IMR-90 (cell line): Measurements from ENCODE around the gene GALNT17. TPM values are rescaled to one million over a fixed set of nuclear protein-coding genes. Genes with fewer than 3 reads are reported as not detected.

ENCODE experiments used
- ATAC-seq: fragments of 200-7000 bp; cut with Tn5 transposase; 2 replicates; pipeline ENCODE4 v1.9.1; 2020; ENCODE audit warnings: low read depth, mild to moderate bottlenecking, moderate library complexity
- BruUV-seq: library from RNA; stranded (reverse); fragments of 400-500 nt; replicated peaks from 2 replicates; lab custom pipeline; 2021; lab: Mats Ljungman, UMichigan
- CTCF ChIA-PET: fragments of 300-600 bp; formaldehyde crosslinking; extraction: SDS; loops from one replicate; lab custom pipeline; 2021; ENCODE audit warnings: antibody characterized with exemption; lab: Yijun Ruan, JAX
- POLR2A ChIA-PET: fragments of 300-600 bp; sonication (Branson Sonifier 250); formaldehyde crosslinking; loops from one replicate; lab custom pipeline; 2022; ENCODE audit warnings: antibody characterized with exemption; ENCODE audit not compliant: unreplicated experiment; lab: Charles Lee
- DNase-seq: peaks from one replicate; pipeline ENCODE4 v3.0.0; 2013
- H2AFZ ChIP-seq: replicated peaks from 2 replicates; pipeline ENCODE3; 2013; ENCODE audit warnings: low read length, mild to moderate bottlenecking; ENCODE audit not compliant: poor library complexity
- H2AK5ac ChIP-seq: 2 replicates; pipeline ENCODE4 v1.6.1; 2013; ENCODE audit warnings: low read depth, low read length, inconsistent platforms
- H2AK9ac ChIP-seq: replicated peaks from 2 replicates; pipeline ENCODE3; 2013; ENCODE audit warnings: mild to moderate bottlenecking, low read depth, low read length, moderate library complexity; ENCODE audit not compliant: poor library complexity
- H2BK120ac ChIP-seq: 2 replicates; pipeline ENCODE4 v1.6.1; 2013; ENCODE audit warnings: low read depth, low read length, inconsistent platforms
- H2BK15ac ChIP-seq: 3 replicates; pipeline ENCODE4 v1.6.1; 2013; ENCODE audit warnings: low read depth, low read length, inconsistent platforms
- H2BK20ac ChIP-seq: 2 replicates; pipeline ENCODE4 v1.6.1; 2013; ENCODE audit warnings: low read depth, mild to moderate bottlenecking, inconsistent platforms, low read length, moderate library complexity
- H2BK5ac ChIP-seq: 2 replicates; pipeline ENCODE4 v1.6.1; 2013; ENCODE audit warnings: mild to moderate bottlenecking, low read depth, low read length, inconsistent platforms; ENCODE audit not compliant: poor library complexity, severe bottlenecking
- H3K14ac ChIP-seq: replicated peaks from 2 replicates; pipeline ENCODE4 v1.6.1; 2013; ENCODE audit warnings: low read depth, low read length, inconsistent platforms
- H3K18ac ChIP-seq: 2 replicates; pipeline ENCODE4 v1.6.1; 2013; ENCODE audit warnings: low read depth, low read length, control low read depth
- H3K23ac ChIP-seq: 2 replicates; pipeline ENCODE4 v1.6.1; 2013; ENCODE audit warnings: low read depth, low read length, inconsistent platforms
- H3K27ac ChIP-seq: 2 replicates; pipeline ENCODE4 v1.5.1; 2013; ENCODE audit warnings: mild to moderate bottlenecking, control low read depth, low read length; ENCODE audit not compliant: insufficient read depth
- H3K27me3 ChIP-seq: 2 replicates; pipeline ENCODE4 v1.6.1; 2013; ENCODE audit warnings: low read length; ENCODE audit not compliant: control insufficient read depth, insufficient read depth
- H3K36me3 ChIP-seq: 2 replicates; pipeline ENCODE4 v1.6.1; 2013; ENCODE audit warnings: low read length, mixed read lengths; ENCODE audit not compliant: control insufficient read depth, insufficient read depth
- H3K4ac ChIP-seq: 2 replicates; pipeline ENCODE4 v1.6.1; 2013; ENCODE audit warnings: low read depth, low read length, inconsistent platforms
- H3K4me1 ChIP-seq: 2 replicates; pipeline ENCODE4 v1.6.1; 2013; ENCODE audit warnings: low read length, mixed read lengths; ENCODE audit not compliant: control insufficient read depth, insufficient read depth
- H3K4me2 ChIP-seq: 2 replicates; pipeline ENCODE4 v1.6.1; 2013; ENCODE audit warnings: low read depth, mild to moderate bottlenecking, control low read depth, low read length, moderate library complexity
- H3K4me3 ChIP-seq: 2 replicates; pipeline ENCODE4 v1.5.1; 2013; ENCODE audit warnings: low read depth, mild to moderate bottlenecking, control low read depth, low read length, moderate library complexity; ENCODE audit not compliant: insufficient read depth
- H3K56ac ChIP-seq: 2 replicates; pipeline ENCODE4 v1.6.1; 2013; ENCODE audit warnings: low read length, inconsistent platforms; ENCODE audit not compliant: insufficient read depth; ENCODE audit errors: extremely low read depth
- H3K79me1 ChIP-seq, 2 experiments: 2 replicates each; pipeline ENCODE4 v1.6.1; 2013; ENCODE audit warnings: low read length in 2 of 2, inconsistent platforms in 1 of 2, low read depth in 1 of 2
- H3K9ac ChIP-seq: 2 replicates; pipeline ENCODE4 v1.6.1; 2013; ENCODE audit warnings: low read depth, low read length, control low read depth
- H3K9me1 ChIP-seq: 2 replicates; pipeline ENCODE4 v1.6.1; 2013; ENCODE audit warnings: low read length, inconsistent platforms; ENCODE audit not compliant: insufficient read depth
- H3K9me3 ChIP-seq: 2 replicates; pipeline ENCODE4 v1.6.1; 2013; ENCODE audit warnings: low read length; ENCODE audit not compliant: control insufficient read depth, insufficient read depth
- H4K20me1 ChIP-seq: 2 replicates; pipeline ENCODE4 v1.6.1; 2013; ENCODE audit warnings: low read length, inconsistent platforms; ENCODE audit not compliant: insufficient read depth
- H4K5ac ChIP-seq: 2 replicates; pipeline ENCODE4 v1.6.1; 2013; ENCODE audit warnings: mild to moderate bottlenecking, low read depth, low read length, control low read depth
- H4K8ac ChIP-seq, 2 experiments: 2 replicates each; pipeline ENCODE4 v1.6.1; 2013; ENCODE audit warnings: low read depth in 2 of 2, low read length in 2 of 2, control low read depth in 1 of 2, inconsistent platforms in 1 of 2
- H4K91ac ChIP-seq: 2 replicates; pipeline ENCODE4 v1.6.1; 2013; ENCODE audit warnings: low read depth, low read length, inconsistent platforms; ENCODE audit not compliant: insufficient read depth
- SMC3 ChIP-seq: fragments of 150-350 bp; IDR thresholded peaks from 2 replicates; pipeline ENCODE4 v1.6.1; 2016; ENCODE audit warnings: low read depth, mild to moderate bottlenecking, antibody characterized with exemption, low read length, moderate library complexity
- WGBS, 2 experiments: methylation state at CpG; one replicate each; pipeline versions ENCODE4 v1.1.5 to v1.1.7; 2013; ENCODE audit warnings: missing lambda C conversion rate in 2 of 2; ENCODE audit not compliant: insufficient read length in 1 of 2; ENCODE audit errors: extremely low coverage in 2 of 2; 5-methylcytosine and 5-hydroxymethylcytosine counted together
- dilution Hi-C: fragments of 300-500 bp; cut with HindIII; formaldehyde crosslinking; loops from one replicate; pipeline ENCODE4 v1.14.3; 2018; ENCODE audit warnings: low sequenced_read_pairs; ENCODE audit not compliant: unreplicated experiment
- in situ Hi-C: fragments of 300-500 bp; cut with MboI; formaldehyde crosslinking; loops from 3 replicates; pipeline ENCODE4 v1.14.3; 2019; ENCODE audit warnings: low sequenced_read_pairs, inconsistent platforms, mixed read lengths
- intact Hi-C: fragments of 100-400 bp; cut with micrococcal nuclease; formaldehyde crosslinking; loops from 2 replicates; pipeline ENCODE4 v1.10.0; 2022
- polyA plus RNA-seq, 3 experiments: library from polyadenylated mRNA; depleted of rRNA; stranded (reverse); fragments of >200 nt; gene quantifications; 2 replicates each; pipeline ENCODE4 v1.2.3, GENCODE V29; 2012; ENCODE audit warnings: low replicate concordance in 1 of 3
- total RNA-seq: library from RNA; depleted of rRNA; stranded (reverse); fragments of >200 nt; gene quantifications from 2 replicates; pipeline ENCODE4 v1.2.3, GENCODE V29; 2012

Gene GALNT17
- total and polyA plus RNA-seq, 2 of the 4 experiments (the other 2 are of a cell fraction), result not detected

GRCh38 chr7:71527213-71527612, 395.3 kb downstream of the GALNT17 start:
- in situ Hi-C loops (no loop called here), intact Hi-C loops (no loop called here), dilution Hi-C loops (no loop called here)
- no peak for ATAC-seq
- BruUV-seq, result no TSS peak
- no peak overlapping the region for H2BK5ac ChIP-seq
- no peak overlapping the region for H3K14ac ChIP-seq
- H3K4me3 ChIP-seq, result no peak overlapping the region
- H3K23ac ChIP-seq, result no peak overlapping the region
- H4K8ac ChIP-seq, result no peak overlapping the region
- H3K9me3 ChIP-seq, result peaks cover 9% of the 10 kb centered on the region
- H3K4me1 ChIP-seq, result no peaks in the 10 kb centered on the region
- no peak overlapping the region for H4K91ac ChIP-seq
- no peak overlapping the region for H2BK120ac ChIP-seq
- TF ChIP-seq SMC3, result no peak
- no peaks in the 10 kb centered on the region for H4K20me1 ChIP-seq
- no peaks in the 10 kb centered on the region for H3K9me1 ChIP-seq
- H2AFZ ChIP-seq, result no peak overlapping the region
- DNase-seq, result no peak
- no peaks in the 10 kb centered on the region for H3K27me3 ChIP-seq
- ChIA-PET POLR2A (no interaction called here), CTCF (no interaction called here)
- no CpG with 5 or more reads among the region's 5 CpGs for WGBS, 2 experiments
- H3K27ac ChIP-seq, result no peak overlapping the region
- no peak overlapping the region for H3K56ac ChIP-seq
- H3K18ac ChIP-seq, result no peak overlapping the region
- no peak overlapping the region for H2BK15ac ChIP-seq
- H2AK9ac ChIP-seq, result no peak overlapping the region
- H2AK5ac ChIP-seq, result no peak overlapping the region
- H3K79me1 ChIP-seq, result no peaks in the 10 kb centered on the region
- H3K4ac ChIP-seq, result no peak overlapping the region
- H4K5ac ChIP-seq, result no peak overlapping the region
- no peak overlapping the region for H2BK20ac ChIP-seq
- no peak overlapping the region for H3K4me2 ChIP-seq
- no peak overlapping the region for H3K9ac ChIP-seq
- H3K36me3 ChIP-seq, result no peaks in the 10 kb centered on the region
